Panc1 (cell line): Measurements from ENCODE around the gene PEX13. TPM values are rescaled to one million over a fixed set of nuclear protein-coding genes. Genes with fewer than 3 reads are reported as not detected.
"Not testable (repeated sequence)": the region's sequence is repeated elsewhere in the genome, so short reads cannot be mapped to it uniquely, and the experiment has no call there.

Experiments used
- ATAC-seq: fragments of 200-7000 bp; cut with Tn5 transposase; 2 replicates; pipeline ENCODE4 v1.9.1; 2020; ENCODE audit warnings: mild to moderate bottlenecking, moderate library complexity
- BruUV-seq: library from RNA; stranded (reverse); fragments of 400-500 nt; replicated peaks from 2 replicates; lab custom pipeline; 2021; lab: Mats Ljungman, UMichigan
- CTCF ChIA-PET: fragments of 300-600 bp; sonication (Branson Sonifier 250); formaldehyde crosslinking; loops from one replicate; lab custom pipeline; 2022; ENCODE audit warnings: antibody characterized with exemption; lab: Charles Lee
- POLR2A ChIA-PET: fragments of 300-600 bp; sonication (Branson Sonifier 250); formaldehyde crosslinking; loops from one replicate; lab custom pipeline; 2022; ENCODE audit warnings: antibody characterized with exemption; lab: Charles Lee
- DNase-seq: peaks from one replicate; pipeline ENCODE4 v3.0.0-alpha.2; 2010; ENCODE audit warnings: low read depth, low spot score
- H3K27ac ChIP-seq: 2 replicates; pipeline ENCODE4 v1.5.1; 2011; ENCODE audit warnings: mild to moderate bottlenecking, low read length, inconsistent platforms
- H3K27me3 ChIP-seq: fragments of 200-500 bp; sonication (Bioruptor generic); 2 replicates; pipeline ENCODE4 v1.6.0; 2014; ENCODE audit warnings: low read length, inconsistent platforms; ENCODE audit not compliant: control insufficient read depth, insufficient read depth
- H3K36me3 ChIP-seq: fragments of 200-500 bp; sonication (Bioruptor generic); 2 replicates; pipeline ENCODE4 v1.5.1; 2014; ENCODE audit warnings: inconsistent platforms, mild to moderate bottlenecking, low read length, moderate library complexity; ENCODE audit not compliant: control insufficient read depth, insufficient read depth
- H3K4me1 ChIP-seq: 2 replicates; pipeline ENCODE4 v1.5.1; 2011; ENCODE audit warnings: inconsistent platforms, mild to moderate bottlenecking, low read length, moderate library complexity; ENCODE audit not compliant: control insufficient read depth, insufficient read depth
- H3K4me3 ChIP-seq, 2 experiments: 2 replicates each; pipeline ENCODE4 v1.5.1; 2011 to 2012; ENCODE audit warnings: low read depth in 2 of 2, low read length in 2 of 2, mild to moderate bottlenecking in 2 of 2, inconsistent platforms in 1 of 2, moderate library complexity in 1 of 2
- H3K9me3 ChIP-seq: fragments of 200-500 bp; sonication (Bioruptor generic); 2 replicates; pipeline ENCODE4 v1.5.1; 2014; ENCODE audit warnings: low read depth, mild to moderate bottlenecking, inconsistent platforms, low read length, moderate library complexity; ENCODE audit not compliant: control insufficient read depth, insufficient read depth
- CTCF ChIP-seq: fragments of 450-650 bp; IDR thresholded peaks from 2 replicates; pipeline ENCODE4 v1.5.1; 2017; ENCODE audit warnings: mild to moderate bottlenecking
- POLR2AphosphoS5 ChIP-seq: IDR thresholded peaks from 2 replicates; pipeline ENCODE4 v1.6.1; 2012; ENCODE audit warnings: mild to moderate bottlenecking, low read depth, low read length, moderate library complexity
- SIN3A ChIP-seq: IDR thresholded peaks from 2 replicates; pipeline ENCODE4 v1.6.1; 2012; ENCODE audit warnings: low read depth, mild to moderate bottlenecking, low read length, moderate library complexity, borderline replicate concordance; ENCODE audit not compliant: insufficient read depth
- TCF7L2 ChIP-seq: IDR thresholded peaks from 2 replicates; pipeline ENCODE4 v1.6.1; 2011; ENCODE audit warnings: mild to moderate bottlenecking, low read depth, low read length, inconsistent platforms
- in situ Hi-C: cut with HindIII; loops from 2 replicates; pipeline ENCODE4 v1.10.0; 2016; ENCODE audit warnings: low sequenced_read_pairs, low pct_unique_long_range_greater_than_20kb
- intact Hi-C: fragments of 100-400 bp; cut with micrococcal nuclease; formaldehyde crosslinking; loops from one replicate; pipeline ENCODE4 v1.10.0; 2022; ENCODE audit not compliant: unreplicated experiment
- total RNA-seq: library from RNA; stranded (reverse); gene quantifications from one replicate; pipeline ENCODE4 v1.2.1, GENCODE V29; 2021; ENCODE audit not compliant: unreplicated experiment
- TF ChIP-seq, protein P1 (sequence below), 2 experiments: IDR thresholded peaks; 2 replicates each; pipeline ENCODE4 v1.6.1; 2011 to 2012; ENCODE audit warnings: low read depth in 2 of 2, control low read depth in 1 of 2, low read length in 1 of 2, mild to moderate bottlenecking in 1 of 2, moderate library complexity in 1 of 2; ENCODE audit not compliant: insufficient read depth in 1 of 2

Gene PEX13
- total RNA-seq, 1 experiment from 2014 or later, result 24.7 TPM

GRCh38 chr2:60987041-60987440, 30.5 kb upstream of the PEX13 start:
- TF ChIP-seq POLR2AphosphoS5 (no peak), TCF7L2 (no peak), CTCF (no peak)
- TF ChIP-seq, protein P1, sequence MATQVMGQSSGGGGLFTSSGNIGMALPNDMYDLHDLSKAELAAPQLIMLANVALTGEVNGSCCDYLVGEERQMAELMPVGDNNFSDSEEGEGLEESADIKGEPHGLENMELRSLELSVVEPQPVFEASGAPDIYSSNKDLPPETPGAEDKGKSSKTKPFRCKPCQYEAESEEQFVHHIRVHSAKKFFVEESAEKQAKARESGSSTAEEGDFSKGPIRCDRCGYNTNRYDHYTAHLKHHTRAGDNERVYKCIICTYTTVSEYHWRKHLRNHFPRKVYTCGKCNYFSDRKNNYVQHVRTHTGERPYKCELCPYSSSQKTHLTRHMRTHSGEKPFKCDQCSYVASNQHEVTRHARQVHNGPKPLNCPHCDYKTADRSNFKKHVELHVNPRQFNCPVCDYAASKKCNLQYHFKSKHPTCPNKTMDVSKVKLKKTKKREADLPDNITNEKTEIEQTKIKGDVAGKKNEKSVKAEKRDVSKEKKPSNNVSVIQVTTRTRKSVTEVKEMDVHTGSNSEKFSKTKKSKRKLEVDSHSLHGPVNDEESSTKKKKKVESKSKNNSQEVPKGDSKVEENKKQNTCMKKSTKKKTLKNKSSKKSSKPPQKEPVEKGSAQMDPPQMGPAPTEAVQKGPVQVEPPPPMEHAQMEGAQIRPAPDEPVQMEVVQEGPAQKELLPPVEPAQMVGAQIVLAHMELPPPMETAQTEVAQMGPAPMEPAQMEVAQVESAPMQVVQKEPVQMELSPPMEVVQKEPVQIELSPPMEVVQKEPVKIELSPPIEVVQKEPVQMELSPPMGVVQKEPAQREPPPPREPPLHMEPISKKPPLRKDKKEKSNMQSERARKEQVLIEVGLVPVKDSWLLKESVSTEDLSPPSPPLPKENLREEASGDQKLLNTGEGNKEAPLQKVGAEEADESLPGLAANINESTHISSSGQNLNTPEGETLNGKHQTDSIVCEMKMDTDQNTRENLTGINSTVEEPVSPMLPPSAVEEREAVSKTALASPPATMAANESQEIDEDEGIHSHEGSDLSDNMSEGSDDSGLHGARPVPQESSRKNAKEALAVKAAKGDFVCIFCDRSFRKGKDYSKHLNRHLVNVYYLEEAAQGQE (IDR thresholded peaks at IDR 0.05; ENCODE audit: insufficient read depth in 1 of 2, low read depth in 2 of 2, low read length in 1 of 2), result no peak
- no peaks in the 10 kb centered on the region for H3K27me3 ChIP-seq
- ATAC-seq (no peak), DNase-seq (no peak)
- no peaks in the 10 kb centered on the region for H3K9me3 ChIP-seq
- CTCF ChIA-PET, result no interaction called here
- POLR2A ChIA-PET, result no interaction called here
- H3K27ac ChIP-seq, result no peak overlapping the region
- in situ Hi-C loops (no loop called here), intact Hi-C loops (no loop called here)
- H3K4me3 ChIP-seq, result no peak overlapping the region
- no TSS peak for BruUV-seq
- no peaks in the 10 kb centered on the region for H3K4me1 ChIP-seq
- H3K36me3 ChIP-seq, result no peaks in the 10 kb centered on the region

GRCh38 chr2:60987656-60988055, 29.9 kb upstream of the PEX13 start:
- in situ Hi-C loops, result not testable (repeated sequence)

GRCh38 chr2:60989259-60989658, 28.3 kb upstream of the PEX13 start:
- no peak for ATAC-seq
- in situ Hi-C loops, result no loop called here
- no peak overlapping the region for H3K27ac ChIP-seq

More at GRCh38 chr2:60987656-60988055, 29.9 kb upstream of the PEX13 start:
- CTCF ChIA-PET, DNase-seq, H3K4me1 ChIP-seq, H3K27me3 ChIP-seq, H3K4me3 ChIP-seq, H3K36me3 ChIP-seq, H3K27ac ChIP-seq, POLR2A ChIA-PET, BruUV-seq, ATAC-seq, intact Hi-C loops, H3K9me3 ChIP-seq: not testable (repeated sequence)

More at GRCh38 chr2:60989259-60989658, 28.3 kb upstream of the PEX13 start:
- no peak for DNase-seq
- ChIA-PET CTCF (interaction anchor here (0.6 kb wide), 1 partner anchor 266 kb away, joined by 5 read pairs; no protein-coding TSS in a partner anchor), POLR2A (no interaction called here)
- Histone ChIP-seq H3K36me3 (no peaks in the 10 kb centered on the region), H3K4me1 (no peaks in the 10 kb centered on the region), H3K27me3 (no peaks in the 10 kb centered on the region), H3K4me3 (no peak overlapping the region), H3K9me3 (peaks cover 8% of the 10 kb centered on the region; the same call in 1 of the 2 replicates)
- intact Hi-C loops, result no loop called here
- BruUV-seq, result no TSS peak
- TF ChIP-seq POLR2AphosphoS5, result no peak
- TF ChIP-seq CTCF, result no peak
- TF ChIP-seq, protein P1 (IDR thresholded peaks at IDR 0.05; ENCODE audit: insufficient read depth in 1 of 2, low read depth in 2 of 2, low read length in 1 of 2), result no peak
- no peak for TF ChIP-seq TCF7L2
- TF ChIP-seq SIN3A, result no peak
